ENCODE results near the gene CCNI2. TPM values are rescaled to one million over a fixed set of nuclear protein-coding genes. Genes with fewer than 3 reads are reported as not detected.

CCNI2 gene
- total and polyA plus RNA-seq, 10 of the 15 experiments (the other 5 are each of a cell fraction or from before 2014, with no cell fraction given), result 1.8 to 8.0 (median 3.2) TPM

GRCh38 chr5:132774406-132774805, 27.2 kb downstream of the CCNI2 start (continued):
- no peak for TF ChIP-seq EZH2 (IDR thresholded peaks at IDR 0.05; ENCODE audit: borderline replicate concordance, control insufficient read depth, low read depth, low read length)

GRCh38 chr5:132774896-132775295, 27.7 kb downstream of the CCNI2 start:
- Histone ChIP-seq H3K4me1 (ENCODE audit: control insufficient read depth, insufficient read depth, low read length) (peaks cover 7% of the 10 kb centered on the region), H3K4me2 (ENCODE audit: control insufficient read depth, insufficient read depth) (peak overlapping the region; percentile 38; the same call in 1 of the 2 replicates), H3K36me3 (ENCODE audit: control insufficient read depth in 2 of 2, insufficient read depth in 2 of 2, low read length in 1 of 2) (no peaks in the 10 kb centered on the region), H3K79me2 (ENCODE audit: control insufficient read depth, insufficient read depth, low read length) (peaks cover 9% of the 10 kb centered on the region), H4K20me1 (ENCODE audit: control insufficient read depth, insufficient read depth) (no peaks in the 10 kb centered on the region), H3K9ac (ENCODE audit: control insufficient read depth, insufficient read depth, low read length) (no peak overlapping the region), H3K4me3 (no peak overlapping the region; the same call in 1 of the 2 replicates), H3K27ac (ENCODE audit: control insufficient read depth, insufficient read depth) (no peak overlapping the region), H2AFZ (ENCODE audit: control insufficient read depth, low read depth, low read length) (no peak overlapping the region), H3K27me3 (replicated peaks in 1 of 2; ENCODE audit: control insufficient read depth in 2 of 2, insufficient read depth in 2 of 2, low read length in 1 of 2) (no peaks in the 10 kb centered on the region), H3K9me3 (replicated peaks; ENCODE audit: control insufficient read depth, insufficient read depth, low read length) (no peaks in the 10 kb centered on the region)
- intact Hi-C loops (cut with micrococcal nuclease; ENCODE audit: unreplicated experiment), result no loop called here
- WGBS (ENCODE audit: insufficient coverage, insufficient replicate concordance, low lambda C conversion rate, missing lambda C conversion rate), result 98% methylated on average over 5 of the region's 5 CpGs
- ChIA-PET RAD21 (ENCODE audit: unreplicated experiment) (interaction anchor here (1.5 to 2.0 kb wide), 3 partner anchors 21 to 249 kb away, joined by 6 to 10 read pairs (median 6); no protein-coding TSS in a partner anchor), SMC1A (ENCODE audit: uncharacterized antibody, unreplicated experiment) (interaction anchor here (1.2 to 7.5 kb wide), 6 partner anchors 12 to 111 kb away, joined by 3 to 88 read pairs (median 4); partner anchors contain the start of gene CCNI2), POLR2A (interaction anchor here (0.7 to 7.2 kb wide), 3 partner anchors 9 to 114 kb away, joined by 3 to 56 read pairs (median 3); no protein-coding TSS in a partner anchor), CTCF (interaction anchor here (1.0 to 3.5 kb wide), 4 partner anchors 12 to 45 kb away, joined by 3 to 15 read pairs (median 6); no protein-coding TSS in a partner anchor)
- DNase-seq (ENCODE audit: low read depth, low spot score) (no peak), FAIRE-seq (no peak), ATAC-seq (no peak)
- in situ Hi-C loops (cut with MboI), result no loop called here
- BruUV-seq (replicated peaks), result no TSS peak
- TF ChIP-seq YY1 (IDR thresholded peaks at IDR 0.05; ENCODE audit: low read depth, low read length) (no peak), EP300 (IDR thresholded peaks at IDR 0.05; ENCODE audit: borderline replicate concordance in 1 of 2, control insufficient read depth in 1 of 2, low read depth in 2 of 2, low read length in 2 of 2) (no peak), HDGF (IDR thresholded peaks at IDR 0.05) (no peak), CHD1 (IDR thresholded peaks at IDR 0.05; ENCODE audit: low read depth, low read length) (no peak), ZNF384 (IDR thresholded peaks at IDR 0.05; ENCODE audit: borderline replicate concordance, low read depth, low read length) (no peak), ZSCAN29 (IDR thresholded peaks at IDR 0.05) (no peak), TCF12 (IDR thresholded peaks at IDR 0.05; ENCODE audit: low read depth, low read length) (no peak), BMI1 (IDR thresholded peaks at IDR 0.05; ENCODE audit: borderline replicate concordance) (no peak), TBL1XR1 (IDR thresholded peaks at IDR 0.05; ENCODE audit: low read depth, low read length) (no peak), SMC3 (IDR thresholded peaks at IDR 0.05; ENCODE audit: borderline replicate concordance, low read length) (no peak), ATF3 (IDR thresholded peaks at IDR 0.05; ENCODE audit: borderline replicate concordance, extremely low read depth, low read depth, low read length) (no peak), REST (IDR thresholded peaks at IDR 0.05; ENCODE audit: low read depth, low read length) (no peak), CEBPZ (IDR thresholded peaks at IDR 0.05; ENCODE audit: low read depth, low read length) (no peak)
